HepG2 (cell line): ENCODE measurements around the gene KMT2D. TPM values are rescaled to one million over a fixed set of nuclear protein-coding genes. Genes with fewer than 3 reads are reported as not detected.

Source experiments
- ATAC-seq: fragments of 200-7000 bp; cut with Tn5 transposase; 3 replicates; pipeline ENCODE4 v1.9.1; 2020; ENCODE audit warnings: mild to moderate bottlenecking, moderate library complexity
- BruUV-seq: library from RNA; stranded (reverse); fragments of 400-500 nt; replicated peaks from 2 replicates; lab custom pipeline; 2021; lab: Mats Ljungman, UMichigan
- CTCF ChIA-PET: fragments of 300-600 bp; formaldehyde crosslinking; extraction: SDS; loops from one replicate; lab custom pipeline; 2021; ENCODE audit warnings: low total read pairs, inconsistent platforms, low intra/inter-chr PET ratio; lab: Yijun Ruan, JAX
- POLR2A ChIA-PET: fragments of 350-600 bp; sonication (Branson Sonifier 250); formaldehyde crosslinking; loops from one replicate; lab custom pipeline; 2020; ENCODE audit warnings: antibody characterized with exemption, inconsistent platforms; lab: Yijun Ruan, JAX
- DNase-seq: peaks from one replicate; pipeline ENCODE4 v3.0.0-alpha.2; 2015; ENCODE audit warnings: low spot score
- FAIRE-seq: peaks from 3 replicates; lab custom pipeline; 2011; peaks lifted over from hg19 to GRCh38; lab: Jason Lieb, UNC
- H2AFZ ChIP-seq: one replicate; pipeline ENCODE4 v1.6.1; 2011; ENCODE audit warnings: low read length, inconsistent platforms
- H3K27ac ChIP-seq: fragments of 300-600 bp; 3 replicates; pipeline ENCODE4 v1.8.0; 2011; ENCODE audit warnings: mixed run types, mild to moderate bottlenecking, mixed read lengths, low read length, inconsistent platforms; ENCODE audit not compliant: insufficient read depth; ENCODE audit errors: extremely low read length
- H3K27me3 ChIP-seq, 2 experiments: fragments of 200-600 bp in 1 of 2; 2 replicates in 1 of 2; 3 replicates in 1 of 2; pipeline versions ENCODE4 v1.6.0 to v1.8.0; 2011; ENCODE audit warnings: low read length in 2 of 2, mild to moderate bottlenecking in 2 of 2, moderate library complexity in 2 of 2, inconsistent platforms in 1 of 2; ENCODE audit not compliant: insufficient read depth in 2 of 2, control insufficient read depth in 1 of 2
- H3K36me3 ChIP-seq, 2 experiments: fragments of 200-600 bp in 1 of 2; replicated peaks in 1 of 2; 2 replicates in 1 of 2; 3 replicates in 1 of 2; pipeline versions ENCODE4 v1.5.1 to v1.8.0; 2011; ENCODE audit warnings: low read length in 2 of 2, inconsistent platforms in 1 of 2; ENCODE audit not compliant: insufficient read depth in 2 of 2, control insufficient read depth in 1 of 2
- H3K4me1 ChIP-seq: 2 replicates; pipeline ENCODE4 v1.5.1; 2012; ENCODE audit warnings: low read length, inconsistent platforms; ENCODE audit not compliant: insufficient read depth
- H3K4me2 ChIP-seq: 2 replicates; pipeline ENCODE4 v1.6.0; 2011; ENCODE audit warnings: low read depth, low read length, inconsistent platforms
- H3K4me3 ChIP-seq, 3 experiments: fragments of 200-600 bp in 1 of 3; sonication (generic), shearing (Covaris generic) in 1 of 3; replicated peaks in 1 of 3; 2 replicates each; pipeline ENCODE4 v1.5.1; 2011 to 2016; ENCODE audit warnings: low read length in 3 of 3, inconsistent platforms in 2 of 3, low read depth in 2 of 3, mild to moderate bottlenecking in 2 of 3, control low read depth in 1 of 3, mixed read lengths in 1 of 3; ENCODE audit not compliant: insufficient read depth in 1 of 3
- H3K79me2 ChIP-seq: one replicate; pipeline ENCODE4 v1.6.1; 2011; ENCODE audit warnings: low read length, inconsistent platforms; ENCODE audit not compliant: insufficient read depth
- H3K9ac ChIP-seq: 2 replicates; pipeline ENCODE4 v1.6.0; 2011; ENCODE audit warnings: mild to moderate bottlenecking, low read depth, low read length, inconsistent platforms; ENCODE audit not compliant: insufficient read depth
- H3K9me3 ChIP-seq: 2 replicates; pipeline ENCODE4 v1.5.1; 2012; ENCODE audit warnings: mild to moderate bottlenecking, low read length
- H4K20me1 ChIP-seq: 2 replicates; pipeline ENCODE4 v1.6.0; 2011; ENCODE audit warnings: inconsistent platforms, mild to moderate bottlenecking, low read length, moderate library complexity; ENCODE audit not compliant: insufficient read depth
- MIER2 ChIP-seq: IDR thresholded peaks from 2 replicates; pipeline ENCODE4 v1.6.1; 2016; ENCODE audit warnings: missing biosample characterization, missing genetic modification reagents
- ZHX1 ChIP-seq: sonication (generic); formaldehyde crosslinking; IDR thresholded peaks from 2 replicates; pipeline ENCODE4 v1.8.1; 2022; ENCODE audit warnings: low read depth, mild to moderate bottlenecking, missing genetic modification reagents
- WGBS: methylation state at CpG from one replicate; pipeline ENCODE4 v1.1.6; 2017; ENCODE audit warnings: low lambda C conversion rate; 5-methylcytosine and 5-hydroxymethylcytosine counted together
- in situ Hi-C: cut with HindIII; loops from 2 replicates; pipeline ENCODE4 v1.10.0; 2017; ENCODE audit warnings: low pct_unique_long_range_greater_than_20kb; ENCODE audit not compliant: extremely low pct_ligation_motif_present
- intact Hi-C: fragments of 100-400 bp; cut with micrococcal nuclease; formaldehyde crosslinking; loops from one replicate; pipeline ENCODE4 v1.10.0; 2022; ENCODE audit not compliant: unreplicated experiment
- polyA plus RNA-seq, 8 experiments: library from polyadenylated mRNA; depleted of rRNA in 3 of 8; stranded (reverse) in 7 of 8; unstranded in 1 of 8; fragments of >200 nt; fragmentation: Illumina TruSeq in 4 of 8; extraction: Trizol in 4 of 8; gene quantifications; 2 replicates each; pipeline versions ENCODE4 v1.2.1 to v1.2.3, GENCODE V29; 2011 to 2016; ENCODE audit warnings: low read depth in 4 of 8, missing spikeins in 1 of 8, mixed read lengths in 1 of 8; ENCODE audit not compliant: insufficient read depth in 1 of 8
- total RNA-seq, 5 experiments: library from RNA; depleted of rRNA; stranded (reverse); fragments of >200 nt; fragmentation: Illumina TruSeq; extraction: Trizol; gene quantifications; 2 replicates each; pipeline ENCODE4 v1.2.3, GENCODE V29; 2016; ENCODE audit warnings: low read depth in 1 of 5
- TF ChIP-seq, protein P1 (sequence below): sonication (generic); formaldehyde crosslinking; IDR thresholded peaks from 2 replicates; pipeline ENCODE4 v1.5.0; 2020; ENCODE audit warnings: mild to moderate bottlenecking, missing genetic modification reagents, moderate library complexity

Gene KMT2D
- total and polyA plus RNA-seq, 2 of the 13 experiments (the other 11 are each of a cell fraction or from before 2014, with no cell fraction given), result 8.1 to 10.4 TPM

GRCh38 chr12:49015196-49015595, 45.4 kb downstream of the KMT2D start (continued):
- no peak for TF ChIP-seq ZHX1
- TF ChIP-seq, all 625 proteins: peak for 0

DNA sequence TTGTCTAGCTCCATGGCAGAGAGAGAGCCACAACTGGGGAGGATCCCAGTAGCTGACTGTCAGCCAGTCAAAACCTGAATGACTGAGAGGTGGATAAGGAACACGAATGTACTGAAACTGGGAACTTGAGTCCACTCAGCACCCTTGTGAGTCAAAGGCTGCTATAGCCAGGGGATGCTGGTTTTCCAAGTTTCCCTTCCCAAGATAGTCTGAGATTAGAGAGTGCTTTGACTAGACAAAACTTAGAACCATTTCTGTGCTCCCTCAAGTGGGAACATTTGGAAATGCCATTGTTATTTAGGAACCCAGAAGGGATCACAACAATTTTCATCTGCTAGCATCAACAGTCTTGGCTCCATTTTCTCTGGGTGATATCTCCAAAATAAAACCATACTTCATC, 46.0 kb downstream of the KMT2D start:
- no TSS peak for BruUV-seq
- H3K27ac ChIP-seq, result no peak overlapping the region
- FAIRE-seq (no peak), DNase-seq (no peak), ATAC-seq (no peak)
- ChIA-PET POLR2A (interaction anchor here (1.0 kb wide), 1 partner anchor 17 kb away, joined by 5 read pairs; no protein-coding TSS in a partner anchor), CTCF (interaction anchor here (2.4 kb wide), 1 partner anchor 18 kb away, joined by 6 read pairs; no protein-coding TSS in a partner anchor)
- intact Hi-C loops, result loop anchor here (5.0 kb wide), 1 partner anchor 48 kb away; the partner anchor contains the start of gene KMT2D
- no peak overlapping the region for H2AFZ ChIP-seq
- H3K79me2 ChIP-seq, result peaks cover 6% of the 10 kb centered on the region
- no peaks in the 10 kb centered on the region for H4K20me1 ChIP-seq
- H3K4me1 ChIP-seq, result peaks cover 24% of the 10 kb centered on the region
- TF ChIP-seq, protein P1, sequence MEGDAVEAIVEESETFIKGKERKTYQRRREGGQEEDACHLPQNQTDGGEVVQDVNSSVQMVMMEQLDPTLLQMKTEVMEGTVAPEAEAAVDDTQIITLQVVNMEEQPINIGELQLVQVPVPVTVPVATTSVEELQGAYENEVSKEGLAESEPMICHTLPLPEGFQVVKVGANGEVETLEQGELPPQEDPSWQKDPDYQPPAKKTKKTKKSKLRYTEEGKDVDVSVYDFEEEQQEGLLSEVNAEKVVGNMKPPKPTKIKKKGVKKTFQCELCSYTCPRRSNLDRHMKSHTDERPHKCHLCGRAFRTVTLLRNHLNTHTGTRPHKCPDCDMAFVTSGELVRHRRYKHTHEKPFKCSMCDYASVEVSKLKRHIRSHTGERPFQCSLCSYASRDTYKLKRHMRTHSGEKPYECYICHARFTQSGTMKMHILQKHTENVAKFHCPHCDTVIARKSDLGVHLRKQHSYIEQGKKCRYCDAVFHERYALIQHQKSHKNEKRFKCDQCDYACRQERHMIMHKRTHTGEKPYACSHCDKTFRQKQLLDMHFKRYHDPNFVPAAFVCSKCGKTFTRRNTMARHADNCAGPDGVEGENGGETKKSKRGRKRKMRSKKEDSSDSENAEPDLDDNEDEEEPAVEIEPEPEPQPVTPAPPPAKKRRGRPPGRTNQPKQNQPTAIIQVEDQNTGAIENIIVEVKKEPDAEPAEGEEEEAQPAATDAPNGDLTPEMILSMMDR (CRISPR knock-in tag), result peak; percentile 25; the same call in 1 of the 2 replicates
- TF ChIP-seq MIER2 (CRISPR knock-in tag), result no peak
- no peak overlapping the region for H3K4me2 ChIP-seq
- peaks cover 0 to 7% of the 10 kb centered on the region in 2 experiments; a peak in 4 of 5 replicates for H3K36me3 ChIP-seq
- no peaks in the 10 kb centered on the region for H3K9me3 ChIP-seq
- in situ Hi-C loops, result no loop called here
- H3K4me3 ChIP-seq, result no peak overlapping the region
- H3K9ac ChIP-seq, result no peak overlapping the region
- H3K27me3 ChIP-seq, result no peaks in the 10 kb centered on the region
- 75% methylated on average over 1 of the region's 1 CpG for WGBS
